K562 (cell line): Measurements from ENCODE around the gene MEDAG. TPM values are rescaled to one million over a fixed set of nuclear protein-coding genes. Genes with fewer than 3 reads are reported as not detected.

ENCODE experiments used
- ATAC-seq: fragments of 200-7000 bp; cut with Tn5 transposase; 3 replicates; pipeline ENCODE4 v1.9.1; 2020; ENCODE audit warnings: moderate library complexity
- BruUV-seq: library from RNA; stranded (reverse); fragments of 400-500 nt; replicated peaks from 2 replicates; lab custom pipeline; 2021; lab: Mats Ljungman, UMichigan
- CTCF ChIA-PET: fragments of 300-600 bp; formaldehyde crosslinking; extraction: SDS; loops from one replicate; lab custom pipeline; 2021; ENCODE audit warnings: low intra/inter-chr PET ratio; lab: Yijun Ruan, JAX
- POLR2A ChIA-PET: fragments of 300-600, 350-650 bp; sonication (Branson Sonifier 250); formaldehyde crosslinking; extraction: SDS; loops from one replicate; lab custom pipeline; 2021; ENCODE audit warnings: antibody characterized with exemption, inconsistent platforms; lab: Yijun Ruan, JAX
- DNase-seq, 4 experiments: peaks; one replicate each; pipeline versions ENCODE4 v3.0.0 to v3.0.0-alpha.2; 2011 to 2018; ENCODE audit warnings: low spot score in 3 of 4, mixed read lengths in 3 of 4; ENCODE audit errors: extremely low read depth in 1 of 4
- FAIRE-seq: peaks from 2 replicates; lab custom pipeline; 2011; peaks lifted over from hg19 to GRCh38; lab: Jason Lieb, UNC
- H2AFZ ChIP-seq: 2 replicates; pipeline ENCODE4 v1.6.0; 2011; ENCODE audit warnings: low read depth, low read length, control low read depth, inconsistent platforms
- H3K27ac ChIP-seq: fragments of 200-600 bp; 3 replicates; pipeline ENCODE4 v1.8.0; 2011; ENCODE audit warnings: low read depth, mild to moderate bottlenecking, control low read depth, inconsistent platforms, low read length, moderate library complexity, mixed read lengths; ENCODE audit errors: extremely low read depth
- H3K27me3 ChIP-seq, 2 experiments: fragments of 300-600 bp in 1 of 2; 2 replicates in 1 of 2; 3 replicates in 1 of 2; pipeline versions ENCODE4 v1.6.0 to v1.8.0; 2011; ENCODE audit warnings: inconsistent platforms in 2 of 2, low read length in 2 of 2, mild to moderate bottlenecking in 1 of 2, mixed read lengths in 1 of 2, moderate library complexity in 1 of 2; ENCODE audit not compliant: control insufficient read depth in 2 of 2, insufficient read depth in 2 of 2
- H3K36me3 ChIP-seq: fragments of 300-600 bp; 3 replicates; pipeline ENCODE4 v1.8.0; 2011; ENCODE audit warnings: mild to moderate bottlenecking, low read length, inconsistent platforms; ENCODE audit not compliant: control insufficient read depth, insufficient read depth
- H3K4me1 ChIP-seq, 2 experiments: fragments of 200-600 bp in 1 of 2; replicated peaks in 1 of 2; 2 replicates in 1 of 2; 3 replicates in 1 of 2; pipeline versions ENCODE4 v1.5.1 to v1.8.0; 2011; ENCODE audit warnings: inconsistent platforms in 2 of 2, low read length in 2 of 2, mild to moderate bottlenecking in 1 of 2, mixed read lengths in 1 of 2, moderate library complexity in 1 of 2; ENCODE audit not compliant: control insufficient read depth in 2 of 2, insufficient read depth in 2 of 2
- H3K4me2 ChIP-seq: 2 replicates; pipeline ENCODE4 v1.6.1; 2011; ENCODE audit warnings: low read length, control low read depth, inconsistent platforms, mixed read lengths; ENCODE audit not compliant: insufficient read depth
- H3K4me3 ChIP-seq: fragments of 200-600 bp; sonication (generic), shearing (Covaris generic); 2 replicates; pipeline ENCODE4 v1.5.1; 2016; ENCODE audit warnings: control low read depth, inconsistent platforms
- H3K79me2 ChIP-seq: fragments of 200-600 bp; 3 replicates; pipeline ENCODE4 v1.8.0; 2011; ENCODE audit warnings: low read length, inconsistent platforms; ENCODE audit not compliant: control insufficient read depth, insufficient read depth
- H3K9ac ChIP-seq, 2 experiments: 2 replicates each; pipeline versions ENCODE4 v1.6.0 to v1.6.1; 2011; ENCODE audit warnings: low read depth in 2 of 2, low read length in 2 of 2, control low read depth in 1 of 2, inconsistent platforms in 1 of 2, mild to moderate bottlenecking in 1 of 2, mixed read lengths in 1 of 2; ENCODE audit not compliant: insufficient read depth in 1 of 2
- H3K9me1 ChIP-seq: one replicate; pipeline ENCODE4 v1.6.0; 2011; ENCODE audit warnings: inconsistent platforms, mild to moderate bottlenecking, low read length, moderate library complexity; ENCODE audit not compliant: control insufficient read depth, insufficient read depth
- H3K9me3 ChIP-seq: replicated peaks from 2 replicates; pipeline ENCODE4 v1.5.1; 2011; ENCODE audit warnings: low read depth, low read length, inconsistent platforms; ENCODE audit not compliant: control insufficient read depth, insufficient read depth
- H4K20me1 ChIP-seq: replicated peaks from 2 replicates; pipeline ENCODE4 v1.6.1; 2011; ENCODE audit warnings: low read length, inconsistent platforms, mixed read lengths; ENCODE audit not compliant: control insufficient read depth, insufficient read depth
- DNMT1 ChIP-seq: fragments of 450-650 bp; IDR thresholded peaks from 2 replicates; pipeline ENCODE4 v1.6.1; 2016; ENCODE audit warnings: antibody characterized with exemption, mild to moderate bottlenecking
- FOXO4 ChIP-seq: fragments of 450-650 bp; formaldehyde crosslinking; IDR thresholded peaks from 2 replicates; pipeline ENCODE4 v1.4.0; 2020; ENCODE audit warnings: mild to moderate bottlenecking, moderate library complexity
- GATAD2B ChIP-seq: fragments of 450-650 bp; IDR thresholded peaks from 2 replicates; pipeline ENCODE4 v1.6.1; 2017; ENCODE audit warnings: mild to moderate bottlenecking, borderline replicate concordance
- SOX6 ChIP-seq: fragments of 450-650 bp; IDR thresholded peaks from 2 replicates; pipeline ENCODE4 v1.6.1; 2014; ENCODE audit warnings: mild to moderate bottlenecking
- ZBTB1 ChIP-seq: sonication (generic); formaldehyde crosslinking; IDR thresholded peaks from 2 replicates; pipeline ENCODE4 v1.8.1; 2023; ENCODE audit warnings: missing genetic modification reagents, low read depth, mild to moderate bottlenecking, borderline replicate concordance
- ZNF445 ChIP-seq: fragments of 250-450 bp; sonication (Bioruptor Pico); IDR thresholded peaks from 2 replicates; pipeline ENCODE4 v1.4.0; 2020; ENCODE audit warnings: low read depth, mild to moderate bottlenecking, moderate library complexity
- ZNF518B ChIP-seq: fragments of 250-450 bp; sonication (Bioruptor Pico); IDR thresholded peaks from 2 replicates; pipeline ENCODE4 v1.5.0; 2021; ENCODE audit warnings: mild to moderate bottlenecking, moderate library complexity
- WGBS: fragments of 100-300 bp; shearing (Covaris generic); methylation state at CpG from one replicate; pipeline ENCODE4 v1.1.6; 2016; ENCODE audit warnings: low coverage, mixed read lengths; ENCODE audit not compliant: insufficient coverage; ENCODE audit errors: missing lambda C conversion rate; 5-methylcytosine and 5-hydroxymethylcytosine counted together
- in situ Hi-C: fragments of 300-500 bp; cut with MboI; formaldehyde crosslinking; loops from 4 replicates; pipeline ENCODE4 v1.15.0; 2018; ENCODE audit warnings: inconsistent platforms, mixed read lengths
- intact Hi-C: fragments of 100-400 bp; cut with micrococcal nuclease; formaldehyde crosslinking; loops from 2 replicates; pipeline ENCODE4 v1.14.2; 2022
- polyA plus RNA-seq, 8 experiments: library from polyadenylated mRNA; depleted of rRNA in 4 of 8; stranded (reverse) in 5 of 8; unstranded in 3 of 8; fragments of >200 nt; fragmentation: Nextera tagmentation in 2 of 8; fragmentation: Illumina TruSeq in 1 of 8; extraction: Ambion mirVana in 2 of 8; extraction: Trizol in 1 of 8; gene quantifications; 2 replicates each; pipeline versions ENCODE4 v1.2.1 to v1.2.3, GENCODE V29; 2011 to 2014; ENCODE audit warnings: inconsistent platforms in 1 of 8, missing spikeins in 1 of 8
- total RNA-seq, 7 experiments: library from RNA; depleted of rRNA in 6 of 7; stranded (reverse); fragments of >200 nt in 6 of 7; fragmentation: Illumina TruSeq in 2 of 7; extraction: Trizol in 2 of 7; gene quantifications; 2 replicates each; pipeline versions ENCODE4 v1.2.1 to v1.2.3, GENCODE V29; 2011 to 2021; ENCODE audit warnings: low replicate concordance in 1 of 7
- TF ChIP-seq, protein P1 (sequence below): fragments of 250-450 bp; sonication (Bioruptor Pico); IDR thresholded peaks from 2 replicates; pipeline ENCODE4 v1.6.1; 2021; ENCODE audit warnings: mild to moderate bottlenecking

The MEDAG gene
- total and polyA plus RNA-seq, 9 of the 15 experiments (the other 6 are each of a cell fraction or from before 2014, with no cell fraction given): not detected

DNA sequence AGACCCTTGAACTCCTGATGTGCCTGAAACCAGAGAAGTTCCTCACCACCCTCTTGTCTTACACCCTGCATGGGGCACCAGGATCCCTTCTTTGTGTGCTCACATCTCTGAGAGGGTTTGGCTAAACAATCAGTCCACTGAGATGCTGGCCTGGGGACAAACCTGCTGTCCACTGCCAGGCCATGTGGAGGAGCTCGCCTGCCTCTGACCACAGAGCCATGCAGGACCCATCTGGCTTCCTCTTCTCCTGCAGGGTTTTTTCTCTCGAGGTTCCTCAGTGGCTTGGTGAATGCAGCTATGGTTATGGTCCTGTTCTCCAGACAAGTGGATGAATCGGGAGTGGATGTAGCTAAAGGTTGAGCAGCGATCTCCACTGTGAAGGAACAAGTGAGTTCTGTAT, 49.1 kb upstream of the MEDAG start:
- FAIRE-seq: no peak
- TF ChIP-seq SOX6 (no peak), FOXO4 (CRISPR knock-in tag) (no peak), DNMT1 (no peak), GATAD2B (no peak), ZNF518B (no peak), ZNF445 (CRISPR knock-in tag) (no peak), ZBTB1 (CRISPR knock-in tag) (no peak)
- TF ChIP-seq, protein P1, sequence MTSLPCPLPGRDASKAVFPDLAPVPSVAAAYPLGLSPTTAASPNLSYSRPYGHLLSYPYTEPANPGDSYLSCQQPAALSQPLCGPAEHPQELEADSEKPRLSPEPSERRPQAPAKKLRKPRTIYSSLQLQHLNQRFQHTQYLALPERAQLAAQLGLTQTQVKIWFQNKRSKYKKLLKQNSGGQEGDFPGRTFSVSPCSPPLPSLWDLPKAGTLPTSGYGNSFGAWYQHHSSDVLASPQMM (CRISPR knock-in tag): no peak
- H3K27ac ChIP-seq: no peak overlapping the region

More for the DNA sequence above, 49.1 kb upstream of the MEDAG start:
- Histone ChIP-seq H3K36me3 (no peaks in the 10 kb centered on the region), H3K4me1 (no peaks in the 10 kb centered on the region; a peak in 1 of 5 replicates), H3K9ac (no peak overlapping the region), H4K20me1 (no peaks in the 10 kb centered on the region; the same call in 1 of the 2 replicates), H3K4me3 (no peak overlapping the region), H2AFZ (no peak overlapping the region), H3K9me3 (no peaks in the 10 kb centered on the region), H3K27me3 (peaks cover 0 to 11% of the 10 kb centered on the region in 2 experiments; a peak in 2 of 5 replicates), H3K9me1 (no peaks in the 10 kb centered on the region), H3K79me2 (no peaks in the 10 kb centered on the region), H3K4me2 (no peak overlapping the region)
- no TSS peak for BruUV-seq
- intact Hi-C loops (no loop called here), in situ Hi-C loops (no loop called here)
- ChIA-PET CTCF (no interaction called here), POLR2A (no interaction called here)
- DNase-seq (no peak), ATAC-seq (no peak)
- WGBS: 0% methylated on average over 4 of the region's 4 CpGs
